HG03025 (cell line): ENCODE measurements around the gene NCOA5.

Source experiments
- ATAC-seq: cut with Tn5 transposase; IDR thresholded peaks from one replicate; pipeline ENCODE4 v1.9.1; 2021; ENCODE audit warnings: mild to moderate bottlenecking, moderate library complexity; ENCODE audit not compliant: unreplicated experiment, low FRiP score

Gene NCOA5

GRCh38 chr20:46065691-46066090, 24.1 kb downstream of the NCOA5 start:
- no peak for ATAC-seq

DNA sequence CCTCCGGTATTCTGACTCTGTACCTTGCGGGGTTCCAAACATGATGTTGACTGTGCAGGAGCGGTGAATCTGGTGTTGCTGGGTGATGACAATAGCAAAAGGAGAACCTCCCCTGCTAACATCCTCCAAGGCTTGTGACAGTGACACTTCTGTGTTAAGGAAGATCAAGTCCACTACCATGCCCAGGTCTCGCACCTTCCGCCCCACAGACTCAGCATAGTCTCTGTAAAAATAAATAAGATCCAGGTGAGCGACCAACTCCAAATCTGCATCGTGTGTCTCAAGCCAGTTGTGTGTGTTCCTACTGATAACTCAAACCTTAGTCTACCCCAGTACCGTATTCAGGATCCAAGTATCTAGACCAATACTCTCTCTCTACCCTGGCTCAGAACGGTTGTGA, 24.8 kb downstream of the NCOA5 start:
- no peak for ATAC-seq

DNA sequence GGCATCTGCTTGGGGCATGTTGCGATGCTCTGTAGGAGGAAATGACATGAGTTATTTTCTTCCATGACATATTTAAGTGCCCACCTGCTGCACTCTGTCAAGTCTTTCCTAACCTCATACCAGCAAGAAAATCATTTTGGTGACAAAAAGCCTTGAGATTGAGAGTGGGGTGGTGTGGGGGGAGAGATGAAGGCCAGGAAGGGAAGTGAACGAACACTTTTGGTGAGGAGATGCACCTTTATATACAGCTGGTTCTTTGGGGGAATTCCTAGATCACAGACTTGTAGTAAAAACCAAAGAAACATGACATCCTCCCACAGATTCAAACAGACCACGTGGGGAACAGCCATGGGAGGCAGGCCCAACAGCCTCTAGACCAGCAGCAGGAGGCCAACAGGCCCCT, 26.1 kb downstream of the NCOA5 start:
- no peak for ATAC-seq

DNA sequence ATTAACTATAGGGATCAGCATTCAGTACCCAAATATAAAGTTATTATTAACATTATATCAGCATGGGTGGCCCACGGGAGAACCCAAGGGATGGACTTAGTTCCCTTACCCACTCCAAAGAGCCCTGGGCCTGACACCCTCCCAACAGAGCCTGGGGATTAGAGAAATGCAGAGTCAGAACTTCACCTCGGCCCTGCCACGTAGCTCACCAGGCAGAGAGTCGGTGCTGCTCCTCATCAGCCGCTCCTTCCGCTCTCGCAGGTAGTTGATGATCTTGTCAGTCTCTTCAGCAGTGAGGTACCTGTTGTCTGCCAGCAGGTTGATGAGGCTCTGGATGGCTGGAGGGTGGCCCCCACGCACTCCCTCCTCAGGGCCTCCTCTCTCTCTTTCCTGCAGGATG, 26.6 kb downstream of the NCOA5 start:
- no peak for ATAC-seq

DNA sequence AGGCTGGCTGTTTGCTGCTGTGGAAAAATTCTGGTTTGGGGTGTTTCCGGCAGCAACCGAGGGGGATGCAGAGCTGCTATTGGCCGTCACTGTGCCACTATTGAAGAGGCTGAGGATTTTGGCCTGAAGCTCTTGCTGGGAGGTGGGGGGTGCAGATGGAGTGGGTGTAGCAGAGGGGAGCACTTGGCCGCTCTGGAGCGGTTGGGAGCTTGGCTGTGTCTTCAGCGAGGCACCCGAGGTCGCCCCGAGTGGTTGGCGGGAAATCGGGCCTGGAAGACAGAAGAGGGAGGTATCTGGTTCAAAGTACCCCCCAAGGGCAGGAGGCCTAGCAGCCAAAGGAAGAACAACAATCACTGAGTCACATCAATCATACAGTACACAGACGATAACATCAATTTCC, 27.1 kb downstream of the NCOA5 start:
- ATAC-seq, result no peak

DNA sequence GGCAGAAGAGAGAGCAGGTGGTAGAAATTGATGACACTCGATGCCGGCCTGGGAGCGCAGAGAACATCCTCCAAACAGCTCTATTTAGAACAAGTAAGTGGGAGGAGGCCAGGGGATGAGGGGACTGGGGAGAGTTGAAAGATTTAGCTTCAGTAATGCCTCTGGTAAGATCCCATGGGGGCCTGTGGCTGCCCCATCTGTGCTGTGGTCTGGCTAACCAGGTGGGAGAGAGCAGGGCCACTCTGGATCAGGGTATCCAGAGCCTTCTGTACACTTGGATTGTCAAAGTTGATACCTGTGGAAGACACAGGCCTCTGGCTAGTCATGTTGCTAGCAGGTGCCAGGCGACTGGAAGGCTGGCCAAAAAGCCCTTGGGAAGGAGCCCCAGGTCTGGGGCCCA, 27.6 kb downstream of the NCOA5 start:
- no peak for ATAC-seq

- ATAC-seq, result no peak
These were observed 28.8 kb downstream of the NCOA5 start for GRCh38 chr20:46060975-46061374.

- ATAC-seq, result no peak
These were observed 29.4 kb downstream of the NCOA5 start for GRCh38 chr20:46060301-46060881.

DNA sequence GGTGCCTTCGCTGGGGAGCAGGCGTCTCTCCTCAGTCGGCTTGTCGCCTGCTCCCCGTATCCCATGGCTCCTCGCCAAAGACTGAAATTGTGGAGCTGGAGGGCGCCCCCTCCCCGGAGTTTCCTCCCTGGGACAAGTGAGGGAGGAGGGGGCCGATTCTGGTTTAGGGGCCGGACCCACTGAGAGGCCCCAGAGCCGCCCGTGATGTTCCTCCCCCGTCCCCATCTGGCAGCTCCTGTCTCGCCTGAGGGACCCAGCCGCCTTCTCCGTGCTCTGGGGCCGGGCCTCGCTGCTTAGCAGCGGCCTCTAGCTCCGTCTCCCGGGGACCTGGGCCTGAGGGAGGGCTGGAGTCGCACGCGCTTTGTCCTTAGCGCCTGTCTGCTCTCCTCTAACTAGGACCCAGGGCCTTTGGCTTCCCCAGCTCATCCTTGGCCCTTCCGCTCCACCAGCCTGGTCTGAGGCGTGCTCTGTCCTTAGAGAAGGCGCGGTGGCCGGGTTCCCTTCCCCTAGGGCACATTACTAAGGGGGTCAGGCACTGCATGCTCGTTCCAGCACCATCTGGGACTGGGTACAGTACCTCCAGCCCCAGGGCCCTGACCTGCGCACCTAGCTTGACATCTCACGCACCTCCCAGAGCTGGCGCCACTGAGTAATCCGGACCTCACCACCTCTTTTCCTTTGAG, 31.0 kb downstream of the NCOA5 start:
- no peak for ATAC-seq

GRCh38 chr20:46057856-46058598, 31.7 kb downstream of the NCOA5 start:
- no peak for ATAC-seq

- no peak for ATAC-seq
These were observed 32.5 kb downstream of the NCOA5 start for GRCh38 chr20:46056970-46057855.

- ATAC-seq, result no peak
These were observed 33.5 kb downstream of the NCOA5 start for GRCh38 chr20:46056027-46056833.

- ATAC-seq, result no peak
These were observed 34.5 kb downstream of the NCOA5 start for GRCh38 chr20:46055269-46055668.

GRCh38 chr20:46054606-46055005, 35.2 kb downstream of the NCOA5 start:
- no peak for ATAC-seq

DNA sequence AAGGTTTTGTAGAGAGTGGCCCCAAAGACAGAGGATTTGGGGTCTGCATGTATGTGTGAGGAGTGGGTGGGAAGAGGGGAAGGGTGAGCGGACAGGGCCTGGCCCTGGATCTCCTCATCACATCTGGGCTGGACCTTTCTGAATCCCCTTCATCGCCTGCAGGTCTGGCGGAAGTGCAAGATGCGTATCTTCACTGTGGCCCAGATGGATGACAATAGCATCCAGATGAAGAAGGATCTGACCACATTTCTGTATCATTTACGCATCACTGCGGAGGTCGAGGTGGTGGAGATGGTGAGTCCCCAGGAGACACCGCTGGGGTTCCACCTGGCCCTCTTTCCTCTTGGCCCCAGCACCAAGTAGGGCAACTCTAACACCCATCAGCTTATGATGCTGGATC, 36.3 kb downstream of the NCOA5 start:
- no peak for ATAC-seq

DNA sequence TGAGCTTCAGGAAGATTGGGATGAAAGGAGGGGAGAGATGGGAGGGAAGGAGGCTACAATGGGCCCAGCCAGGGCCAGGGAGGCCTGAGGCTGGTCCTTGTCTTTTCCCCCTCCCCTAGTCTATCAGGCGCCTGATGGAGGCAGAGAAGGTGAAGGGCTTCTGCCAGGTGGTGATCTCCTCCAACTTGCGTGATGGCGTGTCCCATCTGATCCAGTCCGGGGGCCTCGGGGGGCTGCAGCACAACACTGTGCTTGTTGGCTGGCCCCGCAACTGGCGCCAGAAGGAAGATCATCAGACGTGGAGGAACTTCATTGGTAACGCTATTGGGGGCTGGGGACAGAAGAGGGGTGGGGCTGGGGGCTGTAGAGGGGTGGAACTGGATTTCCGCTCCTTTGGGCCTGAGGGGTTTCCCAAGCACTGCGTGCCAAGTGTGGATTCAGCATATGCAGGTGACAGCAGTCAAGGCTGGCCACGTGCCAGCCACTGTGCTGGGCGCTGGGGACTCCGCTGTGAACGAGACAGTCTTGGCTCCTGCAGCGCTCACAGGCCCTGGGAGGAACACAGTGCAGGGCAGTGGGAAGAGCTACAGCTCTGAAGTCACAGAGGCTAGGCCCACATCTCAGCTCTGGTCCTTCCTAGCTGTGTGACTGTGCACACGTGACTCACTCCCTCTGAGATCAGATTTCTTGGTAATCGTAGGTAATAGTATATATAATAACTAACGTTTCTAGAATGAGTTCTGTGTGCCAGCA, 38.0 kb downstream of the NCOA5 start:
- no peak for ATAC-seq

GRCh38 chr20:46050885-46051284, 38.9 kb downstream of the NCOA5 start:
- ATAC-seq, result no peak

DNA sequence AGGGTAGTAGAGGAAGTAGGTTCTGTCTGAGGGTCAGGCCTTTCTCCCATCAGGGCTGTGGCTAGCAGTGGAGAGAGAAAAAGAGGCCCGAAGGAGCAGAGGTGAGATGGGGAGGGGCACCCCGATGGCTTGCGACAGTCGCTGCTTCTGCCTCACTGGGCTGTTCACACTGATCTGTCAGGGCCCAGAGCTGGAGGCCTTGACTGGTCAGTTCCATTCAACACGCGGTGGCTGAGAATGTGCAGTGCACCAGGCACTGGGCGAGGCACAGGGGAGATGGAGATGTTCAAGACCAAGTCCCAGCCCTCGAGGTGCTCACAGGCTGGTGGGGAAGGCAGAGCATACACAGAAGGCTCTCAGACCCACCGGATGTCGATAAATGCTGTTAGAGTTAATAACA, 39.3 kb downstream of the NCOA5 start:
- ATAC-seq, result no peak

DNA sequence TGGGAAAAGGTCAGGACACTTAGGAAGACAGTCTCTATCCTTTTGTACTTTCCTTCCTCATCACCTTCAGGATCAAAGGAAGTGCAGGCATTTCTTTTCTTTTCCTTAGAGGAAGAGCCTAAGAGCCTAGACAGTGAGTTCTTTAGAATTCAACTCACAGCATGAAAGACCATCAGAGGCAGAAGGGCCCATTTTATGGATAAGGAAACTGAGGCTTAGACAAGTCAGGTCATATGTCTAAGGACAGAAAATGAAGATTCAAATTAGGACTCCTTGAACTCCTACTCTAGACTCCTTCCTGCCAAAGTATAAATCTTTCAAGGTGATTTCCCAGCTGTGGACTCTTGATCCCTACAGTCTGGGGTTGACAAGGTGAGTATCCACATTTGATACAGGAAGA, 39.9 kb downstream of the NCOA5 start:
- ATAC-seq, result no peak
